AG04450 (cell line): ENCODE data around the gene ZNF853. TPM values are rescaled to one million over a fixed set of nuclear protein-coding genes. Genes with fewer than 3 reads are reported as not detected.

Experiments used
- CTCF ChIA-PET: fragments of 300-600, 350-600 bp; formaldehyde crosslinking; extraction: SDS; loops from one replicate; lab custom pipeline; 2022; ENCODE audit warnings: antibody characterized with exemption, inconsistent platforms; lab: Charles Lee
- POLR2A ChIA-PET: fragments of 350-600 bp; formaldehyde crosslinking; extraction: SDS; loops from one replicate; lab custom pipeline; 2021; ENCODE audit warnings: antibody characterized with exemption, inconsistent platforms; lab: Yijun Ruan, JAX
- DNase-seq: peaks from one replicate; pipeline ENCODE4 v3.0.0-alpha.2; 2011; ENCODE audit warnings: low read depth, low spot score
- H3K27ac ChIP-seq: one replicate; pipeline ENCODE4 v1.5.1; 2012; ENCODE audit warnings: low read depth, low read length, control low read depth
- H3K27me3 ChIP-seq: one replicate; pipeline ENCODE4 v1.6.0; 2012; ENCODE audit warnings: low read length; ENCODE audit not compliant: control insufficient read depth, insufficient read depth
- H3K4me3 ChIP-seq: 2 replicates; pipeline ENCODE4 v1.5.1; 2011; ENCODE audit warnings: mild to moderate bottlenecking, low read depth, low read length, control low read depth
- H3K9me3 ChIP-seq: 2 replicates; pipeline ENCODE4 v1.5.1; 2012; ENCODE audit warnings: low read length; ENCODE audit not compliant: control insufficient read depth, insufficient read depth
- CTCF ChIP-seq: IDR thresholded peaks from 2 replicates; pipeline ENCODE4 v1.5.1; 2011; ENCODE audit warnings: low read depth, low read length, control low read depth, inconsistent platforms
- polyA plus RNA-seq: library from polyadenylated mRNA; depleted of rRNA; stranded (reverse); fragments of >200 nt; gene quantifications from 2 replicates; pipeline ENCODE4 v1.2.3, GENCODE V29; 2011

The ZNF853 gene
- polyA plus RNA-seq, 1 experiment = 5.3 TPM

DNA sequence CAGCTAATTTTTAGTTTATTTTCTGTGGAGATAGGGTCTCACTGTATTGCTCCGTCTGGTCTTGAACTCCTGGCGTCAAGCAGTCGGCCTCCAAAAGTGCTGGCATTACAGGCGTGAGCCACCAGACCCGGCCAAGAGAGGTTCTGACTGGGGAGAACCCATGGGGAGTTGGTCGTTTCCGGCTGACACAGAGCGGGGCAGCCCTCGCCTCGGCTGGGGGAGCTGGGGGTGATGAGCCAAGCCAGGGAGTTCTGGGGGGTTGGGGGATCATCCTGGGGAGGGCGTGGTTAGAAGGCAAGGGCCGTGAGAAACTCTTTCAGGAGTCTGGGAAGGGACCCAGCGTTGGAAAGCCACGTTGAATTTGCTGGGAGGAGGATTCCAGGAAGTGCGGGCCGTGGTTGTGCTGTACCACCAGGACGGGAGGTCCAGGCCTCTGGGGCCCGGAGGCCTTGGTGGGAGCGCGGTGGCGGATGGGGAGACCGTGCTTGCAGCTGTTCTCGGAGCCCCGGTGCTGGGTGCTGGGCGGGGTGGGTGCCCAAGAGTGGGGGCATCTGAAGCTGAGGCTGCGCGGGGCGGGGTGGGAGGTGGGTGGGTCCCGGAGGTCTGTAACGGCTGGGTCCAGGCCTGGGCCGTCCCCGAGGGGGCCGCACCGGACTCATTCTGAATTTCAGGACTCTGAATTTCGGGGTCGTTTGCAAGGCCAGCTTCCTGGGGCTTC is 8.4 kb upstream of the ZNF853 start:
- ChIA-PET CTCF (no interaction called here), POLR2A (no interaction called here)
- no peak for TF ChIP-seq CTCF
- Histone ChIP-seq H3K9me3 (no peaks in the 10 kb centered on the region), H3K4me3 (no peak overlapping the region), H3K27ac (no peak overlapping the region), H3K27me3 (no peaks in the 10 kb centered on the region)
- DNase-seq = no peak

- no peak for TF ChIP-seq CTCF
- CTCF ChIA-PET = no interaction called here
Observed at GRCh38 chr7:6607651-6608051, 7.8 kb upstream of the ZNF853 start.

DNA sequence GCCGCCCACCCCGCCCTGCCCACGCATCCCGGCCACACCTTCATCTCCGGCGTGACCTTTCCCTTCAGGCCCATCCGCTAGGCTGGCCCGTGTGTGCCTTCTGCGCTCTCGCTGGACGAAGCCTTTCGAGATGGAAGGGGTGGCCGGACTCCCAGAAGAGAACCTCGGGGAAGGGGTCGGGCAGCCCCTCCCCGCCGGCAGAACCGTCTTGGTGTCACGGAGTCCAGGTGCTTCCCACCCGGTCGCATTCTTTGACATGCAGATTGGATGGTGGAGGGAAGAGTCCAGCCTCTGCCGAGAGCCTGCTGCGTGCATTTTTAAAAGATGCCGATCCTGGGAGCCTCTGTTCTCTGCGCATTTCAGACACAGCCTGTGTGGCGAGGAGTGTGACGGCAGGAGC is 7.3 kb upstream of the ZNF853 start:
- Histone ChIP-seq H3K4me3 (no peak overlapping the region), H3K9me3 (no peaks in the 10 kb centered on the region), H3K27ac (no peak overlapping the region), H3K27me3 (no peaks in the 10 kb centered on the region)
- no peak for DNase-seq
- TF ChIP-seq CTCF = no peak
- ChIA-PET CTCF (interaction anchor here (1.0 kb wide), 1 partner anchor 18 kb away, joined by 3 read pairs; the partner anchor contains the start of gene INTS15), POLR2A (no interaction called here)

More at GRCh38 chr7:6607651-6608051, 7.8 kb upstream of the ZNF853 start:
- POLR2A ChIA-PET = no interaction called here
- no peaks in the 10 kb centered on the region for H3K9me3 ChIP-seq
- H3K27ac ChIP-seq = no peak overlapping the region
- H3K4me3 ChIP-seq = no peak overlapping the region
- DNase-seq = no peak
- no peaks in the 10 kb centered on the region for H3K27me3 ChIP-seq

GRCh38 chr7:6608794-6609193 is 6.6 kb upstream of the ZNF853 start:
- CTCF ChIA-PET = interaction anchor here (1.0 kb wide), 1 partner anchor 19 kb away, joined by 3 read pairs; the partner anchor contains the start of gene INTS15

More at GRCh38 chr7:6608794-6609193, 6.6 kb upstream of the ZNF853 start:
- H3K27ac ChIP-seq = no peak overlapping the region
- no peaks in the 10 kb centered on the region for H3K9me3 ChIP-seq
- POLR2A ChIA-PET = no interaction called here
- H3K27me3 ChIP-seq = peaks cover 3% of the 10 kb centered on the region
- TF ChIP-seq CTCF = no peak
- no peak overlapping the region for H3K4me3 ChIP-seq
- DNase-seq = no peak
